Tibial nerve (tissue), 4 donors: Measurements from ENCODE around the gene AP3S2. TPM values are rescaled to one million over a fixed set of nuclear protein-coding genes. Genes with fewer than 3 reads are reported as not detected.

Experiments used
- DNase-seq, 2 donors: peaks; one replicate each; pipeline ENCODE4 v3.0.0-alpha.2; 2019; ENCODE audit warnings: low spot score in 2 of 2
- H3K27ac ChIP-seq, 4 donors: fragments of 200-600 bp; sonication (generic) in 3 of 4; one replicate each; pipeline ENCODE4 v1.5.1; 2017 to 2019; ENCODE audit warnings: mild to moderate bottlenecking in 1 of 4
- H3K27me3 ChIP-seq, 2 donors: fragments of 200-600 bp; sonication (generic) in 1 of 2; one replicate each; pipeline versions ENCODE4 v1.5.1 to v1.6.0; 2017 to 2019
- H3K36me3 ChIP-seq, 3 donors: fragments of 200-600 bp; sonication (generic); one replicate each; pipeline ENCODE4 v1.5.1; 2018 to 2019
- H3K4me1 ChIP-seq, 4 donors: fragments of 200-600 bp; sonication (generic) in 3 of 4; one replicate each; pipeline ENCODE4 v1.5.1; 2017 to 2019
- H3K4me3 ChIP-seq, 4 donors: fragments of 200-600 bp; sonication (generic) in 3 of 4; one replicate each; pipeline ENCODE4 v1.5.1; 2017 to 2019; ENCODE audit warnings: mild to moderate bottlenecking in 1 of 4, moderate library complexity in 1 of 4
- H3K9me3 ChIP-seq, 4 donors: fragments of 200-600 bp; sonication (generic) in 3 of 4; one replicate each; pipeline ENCODE4 v1.5.1; 2017 to 2019
- CTCF ChIP-seq, 5 experiments: fragments of 200-600 bp in 3 of 5; fragments of 450-650 bp in 2 of 5; sonication (generic) in 3 of 5; IDR thresholded peaks; one replicate each; pipeline ENCODE4 v1.5.1; 2016 to 2019; ENCODE audit warnings: antibody characterized with exemption in 5 of 5, mild to moderate bottlenecking in 3 of 5, moderate library complexity in 2 of 5
- EP300 ChIP-seq, 2 donors: sonication (generic); formaldehyde crosslinking; IDR thresholded peaks; one replicate each; pipeline ENCODE4 v1.6.1; 2017; ENCODE audit warnings: antibody characterized with exemption in 2 of 2, mild to moderate bottlenecking in 1 of 2
- POLR2A ChIP-seq, 2 donors: fragments of 450-650 bp; IDR thresholded peaks; one replicate each; pipeline ENCODE4 v1.6.1; 2017; ENCODE audit warnings: antibody characterized with exemption in 2 of 2, mild to moderate bottlenecking in 2 of 2, moderate library complexity in 2 of 2
- WGBS, 2 donors: methylation state at CpG; one replicate each; pipeline ENCODE4 v1.1.5; 2018; 5-methylcytosine and 5-hydroxymethylcytosine counted together
- total RNA-seq, 4 donors: library from RNA; depleted of rRNA; stranded (reverse); fragments of >200 nt; gene quantifications; one replicate each; pipeline ENCODE4 v1.1.0, GENCODE V29; 2016

AP3S2 gene
- total RNA-seq, 4 donors from 2014 or later = 49.2 to 61.4 (median 52.2) TPM

DNA sequence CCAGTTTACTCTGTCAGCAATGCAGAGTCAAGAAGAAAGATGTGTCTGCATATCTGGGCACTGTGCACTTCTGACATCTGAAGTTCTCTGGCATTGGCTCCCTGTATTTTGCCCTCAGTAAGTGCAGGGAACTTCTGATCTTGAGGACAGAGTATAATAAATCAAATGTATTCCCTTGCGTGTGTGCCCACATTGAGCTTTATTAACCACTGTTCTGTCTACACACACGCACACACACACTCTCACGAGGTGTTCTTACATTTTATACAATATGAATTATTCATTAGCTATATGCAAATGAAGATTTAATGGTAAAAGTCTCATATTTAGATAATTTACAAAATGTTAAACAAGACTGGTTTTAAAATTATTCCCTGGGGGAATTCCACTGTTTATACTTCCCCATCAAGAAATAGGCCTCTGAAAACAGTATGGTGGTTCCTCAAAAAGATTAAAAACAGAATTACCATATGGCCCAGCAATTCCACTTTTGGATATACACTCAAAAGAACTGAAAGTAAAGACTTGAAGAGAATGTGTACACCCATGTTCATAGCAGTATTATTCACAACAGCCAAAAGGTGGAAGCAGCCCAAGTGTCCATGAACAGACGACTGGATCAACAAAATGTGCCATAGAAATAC is 54.5 kb downstream of the AP3S2 start:
- peaks cover 0 to 29% (median 6%) of the 10 kb centered on the region in 4 donors for H3K4me1 ChIP-seq
- H3K27ac ChIP-seq = no peak overlapping the region
- no peaks in the 10 kb centered on the region for H3K27me3 ChIP-seq
- no peak for DNase-seq
- H3K36me3 ChIP-seq = peaks cover 0 to 61% (median 10%) of the 10 kb centered on the region in 3 donors
- 76 to 83% methylated on average over 4 of the region's 4 CpGs for WGBS, 2 donors
- no peak overlapping the region for H3K4me3 ChIP-seq
- H3K9me3 ChIP-seq = no peaks in the 10 kb centered on the region
- no peak for TF ChIP-seq POLR2A (IDR thresholded peaks at IDR 0.05)
- no peak for TF ChIP-seq CTCF (IDR thresholded peaks at IDR 0.05)
- no peak for TF ChIP-seq EP300 (IDR thresholded peaks at IDR 0.05)

DNA sequence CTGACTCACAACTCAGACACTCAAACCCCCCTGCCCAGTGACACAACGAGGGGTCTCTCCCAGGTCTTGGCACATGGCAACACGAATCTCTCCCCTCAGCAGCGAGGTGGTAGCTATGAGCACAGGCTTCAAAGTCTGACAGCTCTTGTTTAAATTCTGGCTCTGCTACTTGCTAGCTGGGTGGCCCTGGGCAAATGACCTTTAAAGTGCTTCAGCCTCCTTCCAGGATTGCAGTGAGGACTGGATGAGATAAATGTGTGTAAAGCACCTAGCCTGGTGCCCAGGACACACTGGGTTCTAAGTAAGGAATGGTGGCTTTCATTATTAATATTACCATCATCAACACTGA is 56.0 kb downstream of the AP3S2 start:
- H3K27ac ChIP-seq = peak overlapping the region in 2 of 4 donors; percentile 68 to 83
- H3K4me3 ChIP-seq = no peak overlapping the region
- no peaks in the 10 kb centered on the region for H3K27me3 ChIP-seq
- H3K36me3 ChIP-seq = peaks cover 0 to 72% (median 17%) of the 10 kb centered on the region in 3 donors
- no peak for DNase-seq
- H3K4me1 ChIP-seq = peaks cover 0 to 29% (median 6%) of the 10 kb centered on the region in 4 donors
- H3K9me3 ChIP-seq = no peaks in the 10 kb centered on the region
- 64 to 82% methylated on average over 3 of the region's 3 CpGs for WGBS, 2 donors
- TF ChIP-seq POLR2A (IDR thresholded peaks at IDR 0.05) (no peak), CTCF (IDR thresholded peaks at IDR 0.05) (no peak), EP300 (IDR thresholded peaks at IDR 0.05) (no peak)

GRCh38 chr15:89837134-89837829 is 56.5 kb downstream of the AP3S2 start:
- no peak for TF ChIP-seq CTCF (IDR thresholded peaks at IDR 0.05)
- TF ChIP-seq EP300 (IDR thresholded peaks at IDR 0.05) = no peak
- no peak for TF ChIP-seq POLR2A (IDR thresholded peaks at IDR 0.05)
- no peak for DNase-seq
- Histone ChIP-seq H3K36me3 (peaks cover 0 to 73% (median 17%) of the 10 kb centered on the region in 3 donors), H3K27me3 (no peaks in the 10 kb centered on the region), H3K27ac (peak overlapping the region in 3 of 4 donors; percentile 13 to 83 (median 68)), H3K4me3 (no peak overlapping the region), H3K9me3 (no peaks in the 10 kb centered on the region), H3K4me1 (peaks cover 0 to 29% (median 6%) of the 10 kb centered on the region in 4 donors)
- 69 to 70% methylated on average over 6 of the region's 6 CpGs for WGBS, 2 donors

- H3K4me1 ChIP-seq = peaks cover 0 to 29% (median 6%) of the 10 kb centered on the region in 4 donors
- H3K4me3 ChIP-seq = no peak overlapping the region
- peaks cover 0 to 77% (median 17%) of the 10 kb centered on the region in 3 donors for H3K36me3 ChIP-seq
- 57 to 62% methylated on average over 10 to 11 of the region's 11 CpGs for WGBS, 2 donors
- peak overlapping the region in 3 of 4 donors; percentile 13 to 83 (median 68) for H3K27ac ChIP-seq
- peak in 1 of 2 donors; percentile 61 for TF ChIP-seq EP300 (IDR thresholded peaks at IDR 0.05)
- TF ChIP-seq CTCF (IDR thresholded peaks at IDR 0.05) = no peak
- no peak for TF ChIP-seq POLR2A (IDR thresholded peaks at IDR 0.05)
- no peaks in the 10 kb centered on the region for H3K27me3 ChIP-seq
- H3K9me3 ChIP-seq = no peaks in the 10 kb centered on the region
- DNase-seq = no peak
Observed at GRCh38 chr15:89836267-89837133, 57.3 kb downstream of the AP3S2 start.
